ENCODE data around the gene GIGYF2. TPM values are rescaled to one million over a fixed set of nuclear protein-coding genes. Genes with fewer than 3 reads are reported as not detected.

GIGYF2 gene
- total and polyA plus RNA-seq, 3 donors from 2014 or later = 107 to 173 (median 150) TPM

DNA sequence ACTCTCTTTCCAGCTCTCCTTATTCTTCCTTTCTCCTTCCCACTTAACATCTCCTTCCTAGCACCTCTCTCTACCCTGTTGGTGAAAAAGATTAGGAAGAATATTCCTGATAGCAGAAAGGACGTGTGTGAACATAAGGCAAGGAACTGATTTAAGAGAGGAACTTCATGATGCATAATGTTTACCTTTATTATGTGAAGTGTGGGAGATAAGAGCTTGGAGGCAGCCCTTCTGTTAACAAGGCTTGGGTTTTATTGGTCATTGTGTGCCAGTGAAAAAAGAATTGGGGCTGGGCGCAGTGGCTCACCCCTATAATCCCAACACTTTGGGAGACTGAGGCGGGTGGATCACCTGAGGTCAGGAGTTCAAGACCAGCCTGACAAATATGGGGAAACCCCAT is 44.8 kb downstream of the GIGYF2 start:
- no peaks in the 10 kb centered on the region for H3K9me3 ChIP-seq
- H3K36me3 ChIP-seq (ENCODE audit: low read depth, missing control alignments) = no peaks in the 10 kb centered on the region
- no peaks in the 10 kb centered on the region for H3K4me1 ChIP-seq
- H3K27ac ChIP-seq = no peak overlapping the region
- intact Hi-C loops (cut with DNase I; ENCODE audit: low total_unique reads) = no loop called here
- no peak overlapping the region for H3K4me3 ChIP-seq
- 87 to 90% methylated on average over 3 of the region's 3 CpGs for WGBS, 2 donors
- TF ChIP-seq POLR2A (IDR thresholded peaks at IDR 0.05) = no peak
- TF ChIP-seq, protein P1, sequence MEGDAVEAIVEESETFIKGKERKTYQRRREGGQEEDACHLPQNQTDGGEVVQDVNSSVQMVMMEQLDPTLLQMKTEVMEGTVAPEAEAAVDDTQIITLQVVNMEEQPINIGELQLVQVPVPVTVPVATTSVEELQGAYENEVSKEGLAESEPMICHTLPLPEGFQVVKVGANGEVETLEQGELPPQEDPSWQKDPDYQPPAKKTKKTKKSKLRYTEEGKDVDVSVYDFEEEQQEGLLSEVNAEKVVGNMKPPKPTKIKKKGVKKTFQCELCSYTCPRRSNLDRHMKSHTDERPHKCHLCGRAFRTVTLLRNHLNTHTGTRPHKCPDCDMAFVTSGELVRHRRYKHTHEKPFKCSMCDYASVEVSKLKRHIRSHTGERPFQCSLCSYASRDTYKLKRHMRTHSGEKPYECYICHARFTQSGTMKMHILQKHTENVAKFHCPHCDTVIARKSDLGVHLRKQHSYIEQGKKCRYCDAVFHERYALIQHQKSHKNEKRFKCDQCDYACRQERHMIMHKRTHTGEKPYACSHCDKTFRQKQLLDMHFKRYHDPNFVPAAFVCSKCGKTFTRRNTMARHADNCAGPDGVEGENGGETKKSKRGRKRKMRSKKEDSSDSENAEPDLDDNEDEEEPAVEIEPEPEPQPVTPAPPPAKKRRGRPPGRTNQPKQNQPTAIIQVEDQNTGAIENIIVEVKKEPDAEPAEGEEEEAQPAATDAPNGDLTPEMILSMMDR (IDR thresholded peaks at IDR 0.05) = no peak
- H3K27me3 ChIP-seq = no peaks in the 10 kb centered on the region
- no peak for DNase-seq

DNA sequence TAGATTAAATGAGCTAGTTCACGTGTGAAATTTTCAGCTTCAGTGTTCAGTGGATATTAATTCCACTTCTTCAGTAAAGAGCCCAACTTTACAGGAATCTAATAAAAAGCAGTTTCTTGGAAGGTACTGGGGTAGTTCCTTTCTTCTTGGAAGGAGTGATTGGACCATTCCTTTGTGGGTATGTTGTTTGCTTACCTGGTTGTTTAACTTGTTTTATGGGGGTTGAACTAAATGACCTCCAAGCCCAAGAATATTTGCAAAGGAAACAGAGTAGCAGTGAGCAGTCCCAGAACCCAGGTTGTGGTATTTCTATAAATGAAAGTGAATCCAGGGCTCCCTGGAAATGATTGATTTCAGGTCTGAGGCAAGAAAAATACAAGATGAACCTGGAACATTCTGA is 47.8 kb downstream of the GIGYF2 start:
- intact Hi-C loops (cut with DNase I; ENCODE audit: low total_unique reads) = no loop called here
- 81 to 87% methylated on average over 1 of the region's 1 CpG for WGBS, 2 donors
- no peaks in the 10 kb centered on the region for H3K9me3 ChIP-seq

DNA sequence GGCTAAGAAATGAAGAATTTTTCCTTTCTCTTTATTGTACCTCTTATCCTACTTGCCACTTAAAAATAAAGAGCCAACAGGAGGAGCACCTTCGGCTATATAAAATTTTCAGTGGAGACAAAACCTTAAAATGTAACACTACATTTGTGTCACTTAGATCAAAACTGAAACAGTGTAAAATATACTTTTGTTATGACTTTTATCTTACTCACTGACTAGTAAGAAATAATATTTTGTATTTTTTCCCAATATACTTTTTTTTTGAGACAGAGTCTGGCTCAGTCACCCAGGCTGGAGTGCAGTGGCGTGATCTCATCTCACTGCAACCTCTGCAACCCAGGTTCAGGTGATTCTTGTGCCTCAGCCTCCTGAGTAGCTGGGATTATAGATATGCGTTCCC is 50.9 kb downstream of the GIGYF2 start:
- Histone ChIP-seq H3K4me3 (no peak overlapping the region), H3K27ac (no peak overlapping the region), H3K9me3 (no peaks in the 10 kb centered on the region), H3K36me3 (ENCODE audit: low read depth, missing control alignments) (no peaks in the 10 kb centered on the region), H3K4me1 (no peaks in the 10 kb centered on the region), H3K27me3 (no peaks in the 10 kb centered on the region)
- intact Hi-C loops (cut with DNase I; ENCODE audit: low total_unique reads) = no loop called here
- no peak for TF ChIP-seq POLR2A (IDR thresholded peaks at IDR 0.05)
- TF ChIP-seq, protein P1 (IDR thresholded peaks at IDR 0.05) = no peak
- WGBS, 2 donors = 70 to 87% methylated on average over 3 of the region's 3 CpGs
- no peak for DNase-seq

More for the DNA sequence above, 47.8 kb downstream of the GIGYF2 start:
- TF ChIP-seq, protein P1 (IDR thresholded peaks at IDR 0.05) = no peak
- TF ChIP-seq POLR2A (IDR thresholded peaks at IDR 0.05) = no peak
- no peak for DNase-seq
- Histone ChIP-seq H3K4me3 (no peak overlapping the region), H3K4me1 (no peaks in the 10 kb centered on the region), H3K27me3 (no peaks in the 10 kb centered on the region), H3K36me3 (ENCODE audit: low read depth, missing control alignments) (no peaks in the 10 kb centered on the region), H3K27ac (no peak overlapping the region)

DNA sequence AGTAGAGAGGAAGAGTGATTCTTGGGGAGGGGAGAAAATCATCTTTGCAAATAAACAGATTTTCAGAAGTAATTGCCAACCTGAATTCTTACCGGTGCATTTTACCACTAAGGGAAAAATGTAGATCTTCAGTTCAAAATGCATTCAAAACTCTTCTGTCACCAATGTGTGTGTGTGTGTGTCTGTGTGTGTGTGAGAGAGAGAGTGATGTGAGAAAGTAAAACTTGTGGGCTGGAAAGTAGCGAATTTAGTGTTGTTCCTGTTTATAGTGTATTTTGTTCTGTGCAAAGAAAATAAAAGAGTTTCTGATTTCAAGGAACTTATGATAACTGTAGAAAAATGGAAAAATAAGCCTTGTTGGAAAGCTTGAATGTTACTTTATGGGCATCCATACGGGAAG is 52.2 kb downstream of the GIGYF2 start:
- Histone ChIP-seq H3K9me3 (no peaks in the 10 kb centered on the region), H3K36me3 (ENCODE audit: low read depth, missing control alignments) (no peaks in the 10 kb centered on the region), H3K27ac (no peak overlapping the region), H3K4me1 (no peaks in the 10 kb centered on the region), H3K27me3 (no peaks in the 10 kb centered on the region), H3K4me3 (no peak overlapping the region)
- intact Hi-C loops (cut with DNase I; ENCODE audit: low total_unique reads) = no loop called here
- no peak for DNase-seq
- 91 to 93% methylated on average over 3 of the region's 3 CpGs for WGBS, 2 donors
- TF ChIP-seq POLR2A (IDR thresholded peaks at IDR 0.05) = no peak
- TF ChIP-seq, protein P1 (IDR thresholded peaks at IDR 0.05) = no peak

DNA sequence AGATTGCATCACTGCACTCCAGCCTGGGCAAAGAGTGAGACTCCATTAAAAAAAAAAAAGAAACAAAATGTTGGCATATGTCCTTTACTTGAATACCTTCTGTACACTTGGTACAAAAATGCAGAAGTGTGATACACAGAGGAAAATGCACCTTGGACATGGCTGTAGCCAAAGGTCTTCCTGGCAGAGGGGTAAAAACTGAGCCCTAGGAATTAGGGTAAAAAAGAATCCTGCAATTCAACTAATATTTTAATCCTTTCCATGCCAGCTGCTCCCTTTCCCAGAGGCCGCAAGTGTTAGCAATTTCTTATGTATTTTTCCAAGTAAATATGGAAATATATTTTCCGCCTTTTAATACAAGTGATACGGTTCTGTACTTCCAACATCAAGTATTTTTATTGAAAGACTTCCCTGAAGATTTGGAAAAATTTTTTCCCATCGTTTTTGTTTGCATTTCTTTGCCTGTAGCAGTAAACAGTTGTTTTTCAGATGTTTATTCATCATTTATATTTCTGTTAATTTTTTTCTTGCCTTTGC is 53.1 kb downstream of the GIGYF2 start:
- no peak for TF ChIP-seq POLR2A (IDR thresholded peaks at IDR 0.05)
- TF ChIP-seq, protein P1 (IDR thresholded peaks at IDR 0.05) = no peak
- Histone ChIP-seq H3K27me3 (no peaks in the 10 kb centered on the region), H3K4me3 (no peak overlapping the region), H3K4me1 (no peaks in the 10 kb centered on the region), H3K36me3 (ENCODE audit: low read depth, missing control alignments) (no peaks in the 10 kb centered on the region), H3K27ac (no peak overlapping the region), H3K9me3 (no peaks in the 10 kb centered on the region)
- WGBS, 2 donors = 86 to 87% methylated on average over 4 of the region's 4 CpGs
- no peak for DNase-seq
- intact Hi-C loops (cut with DNase I; ENCODE audit: low total_unique reads) = no loop called here
